ENCODE measurements around the gene KCNAB1.

Gene KCNAB1

GRCh38 chr3:156539051-156539450 lies 418.7 kb downstream of the KCNAB1 start:
- Histone ChIP-seq H3K27me3 (ENCODE audit: control insufficient read depth, insufficient read depth, low read length) (no peaks in the 10 kb centered on the region), H3K27ac (ENCODE audit: low read depth, low read length) (no peak overlapping the region), H3K4me3 (ENCODE audit: low read depth, low read length) (no peak overlapping the region), H3K9me3 (ENCODE audit: control insufficient read depth, insufficient read depth, low read length) (no peaks in the 10 kb centered on the region), H3K4me1 (ENCODE audit: control insufficient read depth, insufficient read depth, low read length) (peaks cover 7% of the 10 kb centered on the region), H3K9ac (ENCODE audit: low read depth, low read length) (no peak overlapping the region), H3K36me3 (ENCODE audit: control insufficient read depth, insufficient read depth, low read length) (peaks cover 59% of the 10 kb centered on the region)

DNA sequence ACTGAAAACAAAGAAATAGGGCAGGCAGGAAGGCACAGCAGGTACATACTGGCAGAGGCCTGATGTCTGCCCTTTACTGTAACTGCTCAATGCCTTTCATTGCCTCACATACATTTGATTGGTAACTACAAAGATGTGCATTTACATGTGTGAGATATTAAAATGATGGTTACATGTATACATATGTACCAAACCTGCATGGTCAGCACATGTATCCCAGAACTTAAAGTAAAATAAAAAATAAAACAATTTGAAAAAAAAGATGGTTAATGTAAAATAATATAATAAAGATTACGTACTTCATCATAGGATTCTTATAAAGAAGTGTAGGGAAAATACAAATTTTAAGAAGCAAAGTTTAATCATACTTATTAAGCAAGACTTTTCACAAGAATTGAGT lies 419.4 kb downstream of the KCNAB1 start:
- Histone ChIP-seq H3K4me3 (ENCODE audit: low read depth, low read length) (no peak overlapping the region), H3K27ac (ENCODE audit: low read depth, low read length) (no peak overlapping the region), H3K9ac (ENCODE audit: low read depth, low read length) (no peak overlapping the region), H3K9me3 (ENCODE audit: control insufficient read depth, insufficient read depth, low read length) (no peaks in the 10 kb centered on the region), H3K27me3 (ENCODE audit: control insufficient read depth, insufficient read depth, low read length) (no peaks in the 10 kb centered on the region), H3K36me3 (ENCODE audit: control insufficient read depth, insufficient read depth, low read length) (peaks cover 66% of the 10 kb centered on the region), H3K4me1 (ENCODE audit: control insufficient read depth, insufficient read depth, low read length) (peaks cover 7% of the 10 kb centered on the region; the same call in 1 of the 2 replicates)

DNA sequence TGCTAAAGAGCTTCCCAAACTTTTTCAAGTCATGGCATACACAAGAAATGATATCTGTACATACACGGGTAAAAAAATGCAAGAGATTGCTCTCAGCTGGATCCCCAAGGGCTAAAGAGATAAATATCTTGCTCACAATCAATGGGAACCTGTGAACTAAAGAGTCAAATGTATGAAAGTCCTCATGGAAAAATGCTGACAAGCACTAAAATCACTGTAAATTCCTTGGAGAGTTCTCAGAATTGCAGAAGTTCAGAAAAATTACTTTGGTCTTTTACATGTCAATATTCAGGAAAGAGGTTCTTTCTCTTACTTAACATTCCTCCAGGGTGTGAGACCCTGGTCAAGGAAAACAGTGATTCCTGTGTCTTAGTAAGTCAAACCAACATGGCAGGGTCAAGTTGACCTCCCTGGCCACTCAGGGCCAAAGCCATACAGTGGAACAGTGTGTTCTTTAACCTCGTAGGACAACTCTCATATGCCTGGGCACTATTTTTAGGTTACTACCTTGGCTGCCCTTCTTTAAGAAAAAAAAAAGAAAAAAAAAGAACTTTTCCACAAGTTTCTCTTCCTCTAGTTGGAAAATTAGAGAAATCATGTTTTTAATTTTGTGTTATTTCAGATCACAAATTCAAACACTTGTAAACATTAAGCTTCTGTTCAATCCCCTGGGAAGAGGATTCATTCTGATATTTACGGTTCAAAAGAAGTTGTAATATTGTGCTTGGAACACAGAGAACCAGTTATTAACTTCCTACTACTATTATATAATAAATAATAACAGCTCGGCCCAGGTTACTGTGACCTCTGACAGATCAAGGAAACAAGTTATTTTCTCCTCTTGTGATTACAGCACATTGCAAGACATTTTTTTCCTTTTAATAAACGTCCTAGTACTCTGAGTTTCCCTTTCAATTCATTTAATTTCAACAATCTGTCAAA lies 422.0 kb downstream of the KCNAB1 start:
- H3K27me3 ChIP-seq (ENCODE audit: control insufficient read depth, insufficient read depth, low read length) = no peaks in the 10 kb centered on the region
- no peak overlapping the region for H3K27ac ChIP-seq (ENCODE audit: low read depth, low read length)
- H3K4me3 ChIP-seq (ENCODE audit: low read depth, low read length) = no peak overlapping the region
- H3K9ac ChIP-seq (ENCODE audit: low read depth, low read length) = no peak overlapping the region
- H3K36me3 ChIP-seq (ENCODE audit: control insufficient read depth, insufficient read depth, low read length) = peaks cover 92% of the 10 kb centered on the region
- no peaks in the 10 kb centered on the region for H3K9me3 ChIP-seq (ENCODE audit: control insufficient read depth, insufficient read depth, low read length)
- H3K4me1 ChIP-seq (ENCODE audit: control insufficient read depth, insufficient read depth, low read length) = no peaks in the 10 kb centered on the region

DNA sequence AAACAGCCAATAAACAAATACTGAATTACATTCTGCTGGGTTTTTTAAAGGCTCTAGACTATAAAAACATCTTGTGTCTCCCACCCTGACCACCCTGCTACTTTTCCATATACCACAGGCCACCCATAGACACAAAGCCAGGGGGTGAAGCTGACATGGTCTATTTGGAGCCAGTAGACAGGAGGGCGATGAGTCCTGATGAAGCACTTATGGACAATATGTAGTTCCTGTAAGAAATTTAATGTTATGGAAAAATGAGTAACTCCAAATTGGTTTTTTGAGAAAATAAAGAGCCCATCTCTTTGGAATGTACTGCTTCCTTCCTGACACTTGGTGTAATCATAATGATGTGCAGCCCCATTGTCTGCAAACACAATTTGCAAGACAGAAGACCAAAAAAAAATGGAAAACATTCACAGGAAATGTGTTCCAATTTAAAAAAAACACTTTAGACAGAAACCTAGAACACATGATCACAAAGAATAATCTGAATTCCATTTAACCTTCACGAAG lies 422.7 kb downstream of the KCNAB1 start:
- Histone ChIP-seq H3K9ac (ENCODE audit: low read depth, low read length) (no peak overlapping the region), H3K4me3 (ENCODE audit: low read depth, low read length) (no peak overlapping the region), H3K27me3 (ENCODE audit: control insufficient read depth, insufficient read depth, low read length) (no peaks in the 10 kb centered on the region), H3K9me3 (ENCODE audit: control insufficient read depth, insufficient read depth, low read length) (no peaks in the 10 kb centered on the region), H3K36me3 (ENCODE audit: control insufficient read depth, insufficient read depth, low read length) (peaks cover 95% of the 10 kb centered on the region), H3K4me1 (ENCODE audit: control insufficient read depth, insufficient read depth, low read length) (no peaks in the 10 kb centered on the region), H3K27ac (ENCODE audit: low read depth, low read length) (no peak overlapping the region)

- H3K27ac ChIP-seq (ENCODE audit: low read depth, low read length) = no peak overlapping the region
- no peaks in the 10 kb centered on the region for H3K4me1 ChIP-seq (ENCODE audit: control insufficient read depth, insufficient read depth, low read length)
- H3K27me3 ChIP-seq (ENCODE audit: control insufficient read depth, insufficient read depth, low read length) = no peaks in the 10 kb centered on the region
- H3K9me3 ChIP-seq (ENCODE audit: control insufficient read depth, insufficient read depth, low read length) = no peaks in the 10 kb centered on the region
- no peak overlapping the region for H3K4me3 ChIP-seq (ENCODE audit: low read depth, low read length)
- no peak overlapping the region for H3K9ac ChIP-seq (ENCODE audit: low read depth, low read length)
- H3K36me3 ChIP-seq (ENCODE audit: control insufficient read depth, insufficient read depth, low read length) = peaks cover 100% of the 10 kb centered on the region
Observed at GRCh38 chr3:156547637-156548036, 427.3 kb downstream of the KCNAB1 start.

GRCh38 chr3:156548041-156548687 lies 427.8 kb downstream of the KCNAB1 start:
- no peak overlapping the region for H3K9ac ChIP-seq (ENCODE audit: low read depth, low read length)
- H3K36me3 ChIP-seq (ENCODE audit: control insufficient read depth, insufficient read depth, low read length) = peaks cover 100% of the 10 kb centered on the region
- H3K4me1 ChIP-seq (ENCODE audit: control insufficient read depth, insufficient read depth, low read length) = no peaks in the 10 kb centered on the region
- H3K4me3 ChIP-seq (ENCODE audit: low read depth, low read length) = no peak overlapping the region
- no peaks in the 10 kb centered on the region for H3K9me3 ChIP-seq (ENCODE audit: control insufficient read depth, insufficient read depth, low read length)
- H3K27me3 ChIP-seq (ENCODE audit: control insufficient read depth, insufficient read depth, low read length) = no peaks in the 10 kb centered on the region
- no peak overlapping the region for H3K27ac ChIP-seq (ENCODE audit: low read depth, low read length)

DNA sequence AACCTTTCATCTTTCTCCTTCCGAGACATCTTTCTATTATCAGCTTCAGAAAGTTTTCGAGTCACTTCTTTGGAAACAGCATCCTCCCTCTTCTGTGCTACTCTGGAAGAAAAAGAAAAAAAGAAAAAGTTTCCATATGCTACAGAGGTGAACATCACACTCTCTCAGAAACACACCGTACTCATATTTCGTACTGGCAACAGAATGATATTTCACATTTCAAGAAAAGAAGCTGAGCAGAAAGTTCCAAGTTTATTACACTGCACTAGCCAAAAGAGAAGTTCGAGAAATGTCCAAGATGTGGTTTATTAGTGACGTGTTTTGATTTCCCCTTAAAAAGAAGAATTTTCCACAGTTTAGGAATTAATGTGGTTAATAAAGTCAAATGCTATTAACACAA lies 428.5 kb downstream of the KCNAB1 start:
- no peak overlapping the region for H3K27ac ChIP-seq (ENCODE audit: low read depth, low read length)
- no peaks in the 10 kb centered on the region for H3K9me3 ChIP-seq (ENCODE audit: control insufficient read depth, insufficient read depth, low read length)
- H3K36me3 ChIP-seq (ENCODE audit: control insufficient read depth, insufficient read depth, low read length) = peaks cover 98% of the 10 kb centered on the region
- H3K4me3 ChIP-seq (ENCODE audit: low read depth, low read length) = no peak overlapping the region
- peaks cover 5% of the 10 kb centered on the region; the same call in 1 of the 2 replicates for H3K4me1 ChIP-seq (ENCODE audit: control insufficient read depth, insufficient read depth, low read length)
- H3K27me3 ChIP-seq (ENCODE audit: control insufficient read depth, insufficient read depth, low read length) = no peaks in the 10 kb centered on the region
- H3K9ac ChIP-seq (ENCODE audit: low read depth, low read length) = no peak overlapping the region

GRCh38 chr3:156551261-156551660 lies 430.9 kb downstream of the KCNAB1 start:
- H3K36me3 ChIP-seq (ENCODE audit: control insufficient read depth, insufficient read depth, low read length) = peaks cover 74% of the 10 kb centered on the region
- H3K9ac ChIP-seq (ENCODE audit: low read depth, low read length) = no peak overlapping the region
- no peak overlapping the region for H3K27ac ChIP-seq (ENCODE audit: low read depth, low read length)
- H3K27me3 ChIP-seq (ENCODE audit: control insufficient read depth, insufficient read depth, low read length) = no peaks in the 10 kb centered on the region
- no peaks in the 10 kb centered on the region for H3K9me3 ChIP-seq (ENCODE audit: control insufficient read depth, insufficient read depth, low read length)
- H3K4me1 ChIP-seq (ENCODE audit: control insufficient read depth, insufficient read depth, low read length) = peaks cover 5% of the 10 kb centered on the region; the same call in 1 of the 2 replicates
- no peak overlapping the region for H3K4me3 ChIP-seq (ENCODE audit: low read depth, low read length)

DNA sequence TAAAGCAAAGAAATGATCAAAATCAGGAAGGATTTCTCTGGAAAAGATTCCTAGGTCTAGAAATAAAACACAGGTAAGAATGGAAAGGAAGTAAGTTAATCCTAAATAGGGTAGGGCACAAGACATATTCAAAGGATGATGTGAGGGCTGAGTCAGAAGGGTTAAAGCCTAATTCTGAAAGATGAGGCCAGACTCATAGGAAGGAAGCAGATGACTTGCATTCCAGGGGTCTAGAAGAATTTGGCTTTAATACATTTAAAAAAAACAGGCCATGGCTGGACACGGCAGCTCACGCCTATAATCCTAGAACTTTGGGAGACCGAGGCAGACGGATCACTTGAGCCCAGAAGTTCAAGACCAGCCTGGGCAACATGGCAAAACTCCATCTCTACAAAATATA lies 431.4 kb downstream of the KCNAB1 start:
- Histone ChIP-seq H3K9me3 (ENCODE audit: control insufficient read depth, insufficient read depth, low read length) (no peaks in the 10 kb centered on the region), H3K4me3 (ENCODE audit: low read depth, low read length) (no peak overlapping the region)

GRCh38 chr3:156552973-156553372 lies 432.6 kb downstream of the KCNAB1 start:
- no peak overlapping the region for H3K27ac ChIP-seq (ENCODE audit: low read depth, low read length)
- H3K27me3 ChIP-seq (ENCODE audit: control insufficient read depth, insufficient read depth, low read length) = no peaks in the 10 kb centered on the region
- peaks cover 57% of the 10 kb centered on the region for H3K36me3 ChIP-seq (ENCODE audit: control insufficient read depth, insufficient read depth, low read length)
- no peak overlapping the region for H3K9ac ChIP-seq (ENCODE audit: low read depth, low read length)
- H3K4me1 ChIP-seq (ENCODE audit: control insufficient read depth, insufficient read depth, low read length) = peaks cover 5% of the 10 kb centered on the region; the same call in 1 of the 2 replicates
- no peaks in the 10 kb centered on the region for H3K9me3 ChIP-seq (ENCODE audit: control insufficient read depth, insufficient read depth, low read length)
- peak overlapping the region; percentile 91 for H3K4me3 ChIP-seq (ENCODE audit: low read depth, low read length)

More for the DNA sequence above, 431.4 kb downstream of the KCNAB1 start:
- Histone ChIP-seq H3K4me1 (ENCODE audit: control insufficient read depth, insufficient read depth, low read length) (peaks cover 5% of the 10 kb centered on the region; the same call in 1 of the 2 replicates), H3K27ac (ENCODE audit: low read depth, low read length) (no peak overlapping the region), H3K9ac (ENCODE audit: low read depth, low read length) (no peak overlapping the region), H3K36me3 (ENCODE audit: control insufficient read depth, insufficient read depth, low read length) (peaks cover 69% of the 10 kb centered on the region), H3K27me3 (ENCODE audit: control insufficient read depth, insufficient read depth, low read length) (no peaks in the 10 kb centered on the region)
